T-helper 2 cell treated with Interferon-gamma antibody and Interleukin-4, amounts not matched to agents 5 μg/mL and 100 μg/mL, for 36 hours (primary cell): ENCODE data around the gene CEP55.

Experiments used
- DNase-seq: peaks from one replicate; pipeline ENCODE4 v3.0.0; 2021; ENCODE audit warnings: low spot score
- H3K27ac Mint-ChIP-seq: one replicate; pipeline ENCODE4 v1.8.0; 2021; ENCODE audit warnings: mild to moderate bottlenecking, mixed read lengths
- H3K27me3 Mint-ChIP-seq: one replicate; pipeline ENCODE4 v1.8.0; 2021; ENCODE audit warnings: low read depth, mixed read lengths
- H3K36me3 Mint-ChIP-seq: one replicate; pipeline ENCODE4 v1.8.0; 2021; ENCODE audit warnings: low read depth, mixed read lengths
- H3K4me1 Mint-ChIP-seq: one replicate; pipeline ENCODE4 v1.8.0; 2021; ENCODE audit warnings: low read depth, mixed read lengths
- H3K4me3 Mint-ChIP-seq: one replicate; pipeline ENCODE4 v1.8.0; 2022; ENCODE audit warnings: mild to moderate bottlenecking, moderate library complexity, mixed read lengths
- H3K9me3 Mint-ChIP-seq: one replicate; pipeline ENCODE4 v1.8.0; 2021; ENCODE audit warnings: mixed read lengths

The CEP55 gene

GRCh38 chr10:93496322-93497041, at the start of gene CEP55:
Gene CEP55 (plus strand): TSS chr10:93496612. CDS start chr10:93500052, 3,440 bp downstream.
- Mint-ChIP-seq H3K4me1 (peaks cover 44% of the 10 kb centered on the region), H3K36me3 (peaks cover 22% of the 10 kb centered on the region), H3K27me3 (no peaks in the 10 kb centered on the region), H3K27ac (peak within 1 kb of the TSS; percentile 90), H3K9me3 (no peaks in the 10 kb centered on the region), H3K4me3 (peak within 1 kb of the TSS; percentile 92)
- peak; percentile 96 for DNase-seq

DNA sequence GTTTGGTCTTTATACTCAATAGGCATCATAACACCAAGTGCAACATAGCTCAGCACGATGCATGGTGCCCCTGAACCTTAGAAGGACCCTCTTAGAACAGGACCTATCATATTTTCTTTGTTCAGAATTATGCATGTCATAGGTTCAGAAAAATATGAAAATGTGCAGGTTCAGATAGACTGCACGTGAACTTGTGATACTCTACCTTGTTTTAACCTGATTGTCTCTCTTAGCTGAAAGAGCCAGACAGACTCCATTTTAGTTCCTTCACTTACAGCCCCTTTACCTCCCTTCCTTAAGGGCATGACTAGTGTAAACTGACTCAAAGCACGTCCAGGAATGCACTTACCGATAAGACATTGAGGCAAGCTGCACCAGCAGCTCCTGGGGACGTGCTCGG, 49.4 kb upstream of the CEP55 start:
- no peak overlapping the region for H3K4me3 Mint-ChIP-seq
- H3K4me1 Mint-ChIP-seq, result peaks cover 8% of the 10 kb centered on the region
- H3K36me3 Mint-ChIP-seq, result no peaks in the 10 kb centered on the region
- no peaks in the 10 kb centered on the region for H3K27me3 Mint-ChIP-seq
- H3K27ac Mint-ChIP-seq, result no peak overlapping the region
- H3K9me3 Mint-ChIP-seq, result no peaks in the 10 kb centered on the region
- no peak for DNase-seq

GRCh38 chr10:93447970-93448369, 48.4 kb upstream of the CEP55 start:
- Mint-ChIP-seq H3K9me3 (no peaks in the 10 kb centered on the region), H3K4me1 (peaks cover 15% of the 10 kb centered on the region), H3K27ac (no peak overlapping the region), H3K4me3 (no peak overlapping the region), H3K36me3 (no peaks in the 10 kb centered on the region), H3K27me3 (no peaks in the 10 kb centered on the region)
- DNase-seq, result no peak

DNA sequence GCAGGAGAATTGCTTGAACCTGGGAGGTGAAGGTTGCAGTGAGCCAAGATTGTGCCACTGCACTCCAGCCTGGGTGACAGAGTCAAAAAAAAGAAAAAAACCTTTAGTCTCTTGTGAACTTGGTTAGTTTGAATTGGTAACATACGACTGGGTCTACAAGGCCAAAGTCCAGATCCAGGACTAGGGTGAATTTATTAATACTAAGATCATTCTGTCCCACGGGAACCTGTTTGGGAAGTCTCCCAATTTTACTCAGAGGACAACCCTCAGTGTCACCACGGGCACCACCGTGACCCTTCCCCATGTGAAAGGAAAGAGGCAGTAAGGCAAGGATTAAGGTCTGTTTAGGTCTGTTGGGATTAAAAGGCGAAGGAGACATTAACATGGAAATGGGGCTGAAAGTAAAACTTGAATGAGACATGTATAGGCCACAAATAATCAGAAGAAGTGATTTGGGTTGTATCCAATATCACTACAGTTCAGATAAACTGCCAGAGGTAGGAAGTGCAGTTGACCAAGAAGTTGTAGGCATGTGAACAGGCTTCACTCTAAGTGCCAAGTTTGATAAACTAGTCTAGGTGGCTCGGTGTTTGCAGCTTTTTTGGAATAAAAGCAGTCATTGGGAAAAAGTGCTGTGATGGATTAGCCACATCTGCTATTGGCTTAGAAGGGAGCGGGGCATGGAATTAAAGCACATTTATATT, 45.0 kb upstream of the CEP55 start:
- Mint-ChIP-seq H3K9me3 (no peaks in the 10 kb centered on the region), H3K4me1 (peaks cover 17% of the 10 kb centered on the region), H3K27me3 (no peaks in the 10 kb centered on the region), H3K36me3 (no peaks in the 10 kb centered on the region), H3K4me3 (peak overlapping the region; percentile 29), H3K27ac (peak overlapping the region; percentile 55)
- DNase-seq, result no peak

DNA sequence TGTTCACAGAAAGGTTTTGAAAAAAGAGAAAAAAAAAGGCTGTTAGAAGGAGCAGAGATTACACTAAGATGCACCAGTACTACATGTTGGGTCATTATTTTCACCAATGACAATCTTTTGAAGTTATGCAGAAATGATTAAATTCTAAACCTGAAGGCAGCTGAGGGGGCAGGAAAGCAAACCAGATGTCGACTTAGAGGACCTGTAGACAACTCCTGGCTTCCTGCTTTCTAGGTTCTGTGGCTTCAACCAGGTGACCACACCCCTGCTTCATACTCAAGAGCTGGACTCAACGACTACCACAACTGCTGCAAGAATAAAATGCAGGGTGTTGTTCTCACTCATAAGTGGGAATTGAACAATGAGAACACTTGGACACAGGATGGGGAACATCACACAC, 44.3 kb upstream of the CEP55 start:
- Mint-ChIP-seq H3K27me3 (no peaks in the 10 kb centered on the region), H3K4me3 (peak overlapping the region; percentile 29)

DNA sequence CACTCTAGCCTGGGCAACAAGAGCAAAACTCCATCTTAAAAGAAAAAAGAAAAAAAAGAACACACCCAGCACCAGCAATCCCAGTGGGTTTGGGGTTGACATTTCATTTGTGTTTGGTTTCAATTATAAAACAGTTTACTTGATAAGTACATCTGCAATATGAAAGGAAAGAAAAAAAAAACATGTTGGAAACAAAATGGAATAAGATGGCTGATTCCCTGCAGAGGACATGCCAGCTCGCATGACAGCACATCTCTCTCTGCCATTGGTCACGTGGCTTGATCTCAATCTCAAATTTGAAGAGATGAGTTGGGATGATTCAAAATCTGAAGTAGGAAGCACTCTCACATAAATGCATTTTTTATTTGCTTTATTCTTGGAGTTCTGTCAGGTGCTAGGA, 42.3 kb upstream of the CEP55 start:
- no peak overlapping the region for H3K4me3 Mint-ChIP-seq
- H3K27ac Mint-ChIP-seq, result no peak overlapping the region
- DNase-seq, result no peak
- no peaks in the 10 kb centered on the region for H3K9me3 Mint-ChIP-seq
- peaks cover 17% of the 10 kb centered on the region for H3K4me1 Mint-ChIP-seq
- no peaks in the 10 kb centered on the region for H3K36me3 Mint-ChIP-seq
- H3K27me3 Mint-ChIP-seq, result no peaks in the 10 kb centered on the region

More for the DNA sequence above, 44.3 kb upstream of the CEP55 start:
- no peaks in the 10 kb centered on the region for H3K36me3 Mint-ChIP-seq
- peak overlapping the region; percentile 55 for H3K27ac Mint-ChIP-seq
- no peaks in the 10 kb centered on the region for H3K9me3 Mint-ChIP-seq
- H3K4me1 Mint-ChIP-seq, result peaks cover 17% of the 10 kb centered on the region
- peak; percentile 20 for DNase-seq

- H3K27me3 Mint-ChIP-seq, result no peaks in the 10 kb centered on the region
- no peak overlapping the region for H3K4me3 Mint-ChIP-seq
- H3K4me1 Mint-ChIP-seq, result peaks cover 17% of the 10 kb centered on the region
- no peaks in the 10 kb centered on the region for H3K36me3 Mint-ChIP-seq
- no peaks in the 10 kb centered on the region for H3K9me3 Mint-ChIP-seq
- DNase-seq, result no peak
- H3K27ac Mint-ChIP-seq, result no peak overlapping the region
Observed at GRCh38 chr10:93454736-93455135, 41.7 kb upstream of the CEP55 start.

- H3K36me3 Mint-ChIP-seq, result no peaks in the 10 kb centered on the region
- H3K27me3 Mint-ChIP-seq, result no peaks in the 10 kb centered on the region
- peaks cover 18% of the 10 kb centered on the region for H3K4me1 Mint-ChIP-seq
- no peaks in the 10 kb centered on the region for H3K9me3 Mint-ChIP-seq
- H3K27ac Mint-ChIP-seq, result no peak overlapping the region
- H3K4me3 Mint-ChIP-seq, result no peak overlapping the region
- DNase-seq, result no peak
Observed at GRCh38 chr10:93456480-93456879, 39.9 kb upstream of the CEP55 start.

- Mint-ChIP-seq H3K27me3 (no peaks in the 10 kb centered on the region), H3K4me1 (peaks cover 13% of the 10 kb centered on the region), H3K36me3 (no peaks in the 10 kb centered on the region), H3K27ac (no peak overlapping the region), H3K9me3 (no peaks in the 10 kb centered on the region), H3K4me3 (no peak overlapping the region)
- no peak for DNase-seq
Observed at GRCh38 chr10:93457511-93457910, 38.9 kb upstream of the CEP55 start.

GRCh38 chr10:93458821-93459257, 37.6 kb upstream of the CEP55 start:
- H3K9me3 Mint-ChIP-seq, result no peaks in the 10 kb centered on the region
- H3K36me3 Mint-ChIP-seq, result no peaks in the 10 kb centered on the region
- peaks cover 14% of the 10 kb centered on the region for H3K4me1 Mint-ChIP-seq
- H3K27ac Mint-ChIP-seq, result no peak overlapping the region
- no peaks in the 10 kb centered on the region for H3K27me3 Mint-ChIP-seq
- no peak overlapping the region for H3K4me3 Mint-ChIP-seq
- DNase-seq, result no peak

- no peak overlapping the region for H3K27ac Mint-ChIP-seq
- DNase-seq, result no peak
- H3K9me3 Mint-ChIP-seq, result no peaks in the 10 kb centered on the region
- no peaks in the 10 kb centered on the region for H3K27me3 Mint-ChIP-seq
- H3K4me1 Mint-ChIP-seq, result peaks cover 14% of the 10 kb centered on the region
- H3K4me3 Mint-ChIP-seq, result no peak overlapping the region
- no peaks in the 10 kb centered on the region for H3K36me3 Mint-ChIP-seq
Observed at GRCh38 chr10:93459466-93459865, 36.9 kb upstream of the CEP55 start.

GRCh38 chr10:93461109-93461806, 35.2 kb upstream of the CEP55 start:
- no peak for DNase-seq
- H3K27me3 Mint-ChIP-seq, result no peaks in the 10 kb centered on the region
- H3K27ac Mint-ChIP-seq, result peak overlapping the region; percentile 2
- no peaks in the 10 kb centered on the region for H3K9me3 Mint-ChIP-seq
- no peaks in the 10 kb centered on the region for H3K36me3 Mint-ChIP-seq
- peaks cover 11% of the 10 kb centered on the region for H3K4me1 Mint-ChIP-seq
- H3K4me3 Mint-ChIP-seq, result no peak overlapping the region

DNA sequence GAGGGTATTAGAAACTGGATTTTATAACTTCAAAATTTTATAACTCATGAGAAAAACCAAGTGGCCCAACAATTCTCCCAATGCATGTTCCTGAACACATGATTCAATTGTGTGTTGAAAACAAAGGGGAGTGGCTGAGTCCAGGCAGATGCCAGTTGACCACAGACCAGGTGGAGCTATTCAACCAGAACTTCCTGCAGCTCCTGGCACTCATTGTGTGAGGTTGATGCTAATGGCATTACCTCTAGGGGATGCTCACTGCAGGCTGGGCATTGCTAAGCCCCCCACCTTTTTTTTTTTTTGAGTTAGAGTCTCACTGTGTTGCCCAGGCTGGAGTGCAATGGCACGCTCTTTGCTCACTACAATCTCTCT, 34.6 kb upstream of the CEP55 start:
- Mint-ChIP-seq H3K27ac (peak overlapping the region; percentile 2), H3K4me3 (no peak overlapping the region), H3K36me3 (no peaks in the 10 kb centered on the region), H3K9me3 (no peaks in the 10 kb centered on the region), H3K4me1 (peaks cover 11% of the 10 kb centered on the region), H3K27me3 (no peaks in the 10 kb centered on the region)
- DNase-seq, result no peak

DNA sequence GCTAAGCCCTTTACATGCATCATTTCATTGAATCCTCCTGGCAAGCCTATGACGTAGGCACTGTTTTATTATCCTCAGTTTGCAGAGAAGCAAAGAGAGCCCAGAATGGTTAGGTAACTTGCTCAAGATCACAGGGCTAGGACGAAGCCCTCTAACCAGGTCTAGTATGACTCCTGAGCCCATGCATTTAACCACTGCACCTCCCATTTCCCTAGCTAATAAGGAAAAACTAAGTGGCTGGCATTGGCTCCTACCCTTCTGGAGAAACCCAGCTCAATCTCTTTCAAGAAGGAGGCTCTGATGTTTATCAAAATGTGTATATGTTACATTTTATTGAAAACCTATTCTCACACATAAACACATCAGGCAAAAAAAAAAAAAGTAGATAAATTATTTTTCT, 34.0 kb upstream of the CEP55 start:
- no peaks in the 10 kb centered on the region for H3K27me3 Mint-ChIP-seq
- no peaks in the 10 kb centered on the region for H3K9me3 Mint-ChIP-seq
- H3K4me1 Mint-ChIP-seq, result peaks cover 11% of the 10 kb centered on the region
- no peaks in the 10 kb centered on the region for H3K36me3 Mint-ChIP-seq
- no peak overlapping the region for H3K27ac Mint-ChIP-seq
- DNase-seq, result no peak
- no peak overlapping the region for H3K4me3 Mint-ChIP-seq
